SK-N-MC (cell line): ENCODE results near the gene SLC13A4.

Source experiments
- DNase-seq: peaks from one replicate; pipeline ENCODE4 v3.0.0-alpha.2; 2011; ENCODE audit warnings: low read depth, low spot score
- H3K27ac ChIP-seq: fragments of 200-600 bp; sonication (generic); 2 replicates; pipeline ENCODE4 v1.5.1; 2016; ENCODE audit warnings: mixed run types
- H3K36me3 ChIP-seq: fragments of 200-600 bp; sonication (generic); 2 replicates; pipeline ENCODE4 v1.6.1; 2017; ENCODE audit warnings: antibody characterized with exemption, low read length, mixed read lengths; ENCODE audit not compliant: insufficient read depth
- H3K4me3 ChIP-seq: fragments of 200-600 bp; sonication (generic); 2 replicates; pipeline ENCODE4 v1.5.1; 2016
- H3K9ac ChIP-seq: fragments of 200-600 bp; sonication (generic); 2 replicates; pipeline ENCODE4 v1.8.0; 2017; ENCODE audit warnings: mixed run types, mixed read lengths; ENCODE audit not compliant: insufficient read length
- H3K9me3 ChIP-seq: fragments of 200-600 bp; sonication (generic); 2 replicates; pipeline ENCODE4 v1.6.1; 2017; ENCODE audit warnings: low read depth, mild to moderate bottlenecking, antibody characterized with exemption, low read length, moderate library complexity, mixed read lengths
- EZH2 ChIP-seq: fragments of 200-600 bp; sonication (generic); IDR thresholded peaks from one replicate; pipeline ENCODE4 v1.6.1; 2017; ENCODE audit warnings: antibody characterized with exemption
- FOXP2 ChIP-seq: optimal IDR thresholded peaks from 2 replicates; pipeline ENCODE3; 2011; ENCODE audit warnings: mild to moderate bottlenecking, moderate library complexity; ENCODE audit not compliant: insufficient read depth; ENCODE audit errors: extremely low read length, control extremely low read depth
- POLR2AphosphoS5 ChIP-seq: IDR thresholded peaks from 2 replicates; pipeline ENCODE4 v1.6.1; 2012; ENCODE audit warnings: mild to moderate bottlenecking, low read depth, low read length, borderline replicate concordance

Gene SLC13A4

DNA sequence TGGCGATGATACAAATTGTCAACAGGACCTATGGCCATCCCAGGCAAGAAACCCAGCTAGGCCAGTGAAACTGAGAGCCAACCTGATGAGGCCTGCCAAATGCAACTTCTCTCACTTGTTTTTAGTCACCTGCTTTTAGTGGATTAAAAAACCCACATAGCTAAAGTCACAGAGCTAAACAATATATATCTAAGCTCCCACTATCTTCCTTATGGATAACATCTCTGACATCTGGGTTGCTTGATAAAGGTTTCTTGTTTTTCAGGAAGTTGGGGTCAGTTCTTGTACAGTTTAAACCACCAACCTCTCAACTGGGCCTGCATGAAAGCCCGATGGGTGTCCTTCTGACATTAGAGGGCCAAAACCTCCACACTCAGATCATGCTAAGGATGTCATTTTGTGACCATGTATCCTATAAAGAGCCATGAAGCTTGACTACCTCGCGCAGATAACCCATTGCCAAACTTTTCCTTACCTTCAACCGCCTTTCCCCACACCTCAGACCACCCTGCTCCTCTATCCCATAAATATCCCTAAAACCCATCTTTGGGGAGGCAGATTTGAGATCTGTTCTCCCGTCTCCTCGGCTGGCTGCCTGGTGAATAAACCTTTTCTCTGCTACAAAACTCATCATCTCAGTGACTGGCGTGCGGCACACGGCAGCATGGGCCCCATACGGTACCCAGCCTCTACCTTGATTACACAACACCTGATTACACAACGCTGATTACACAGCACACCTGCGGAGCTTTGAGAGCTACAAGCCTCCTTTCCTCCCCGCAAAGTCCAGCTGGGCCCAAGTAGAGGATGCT lies 66.5 kb downstream of the SLC13A4 start:
- Histone ChIP-seq H3K9ac (peak overlapping the region; percentile 71), H3K36me3 (peaks cover 14% of the 10 kb centered on the region), H3K9me3 (no peaks in the 10 kb centered on the region), H3K4me3 (peak overlapping the region; percentile 100), H3K27ac (0 out of 2 replicates have a peak overlapping the region, but pooled peaks have one; percentile 23)
- DNase-seq: no peak
- no peak for TF ChIP-seq EZH2
- no peak for TF ChIP-seq FOXP2

DNA sequence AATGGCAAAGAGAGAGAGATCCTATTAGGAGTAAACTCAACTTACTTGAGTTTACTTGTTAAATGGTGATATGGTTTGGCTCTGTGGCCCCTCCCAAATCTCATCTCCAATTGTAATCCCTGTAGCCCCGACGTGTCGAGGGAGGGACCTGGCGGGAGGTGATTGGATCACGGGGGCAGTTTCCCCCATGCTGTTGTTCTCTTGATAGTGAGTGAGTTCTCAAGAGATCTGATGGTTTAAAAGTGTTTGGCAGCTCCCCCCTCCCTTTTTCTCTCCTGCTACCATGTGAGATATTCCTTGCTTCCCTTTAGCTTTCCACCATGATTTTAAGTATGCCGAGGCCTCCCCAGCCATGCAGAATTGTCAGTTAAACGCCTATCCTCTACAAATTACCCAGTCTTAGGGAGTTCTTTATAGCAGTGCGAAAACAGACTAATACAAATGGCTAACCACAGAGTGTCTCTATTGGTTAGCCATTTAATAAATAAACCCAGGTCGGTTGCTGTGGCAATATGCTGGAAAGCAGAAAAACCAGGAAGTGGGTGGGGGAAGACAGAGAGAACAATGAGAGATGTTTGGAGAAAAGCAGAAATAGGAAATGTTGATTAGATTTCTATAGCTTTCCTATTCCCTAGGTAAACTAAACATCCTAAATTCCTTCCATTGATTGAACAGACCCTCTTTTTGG lies 68.7 kb downstream of the SLC13A4 start:
- DNase-seq: no peak
- TF ChIP-seq EZH2 (no peak), FOXP2 (no peak), POLR2AphosphoS5 (no peak)
- Histone ChIP-seq H3K9me3 (no peaks in the 10 kb centered on the region), H3K4me3 (no peak overlapping the region), H3K9ac (no peak overlapping the region), H3K27ac (no peak overlapping the region), H3K36me3 (no peaks in the 10 kb centered on the region; the same call in 1 of the 2 replicates)

DNA sequence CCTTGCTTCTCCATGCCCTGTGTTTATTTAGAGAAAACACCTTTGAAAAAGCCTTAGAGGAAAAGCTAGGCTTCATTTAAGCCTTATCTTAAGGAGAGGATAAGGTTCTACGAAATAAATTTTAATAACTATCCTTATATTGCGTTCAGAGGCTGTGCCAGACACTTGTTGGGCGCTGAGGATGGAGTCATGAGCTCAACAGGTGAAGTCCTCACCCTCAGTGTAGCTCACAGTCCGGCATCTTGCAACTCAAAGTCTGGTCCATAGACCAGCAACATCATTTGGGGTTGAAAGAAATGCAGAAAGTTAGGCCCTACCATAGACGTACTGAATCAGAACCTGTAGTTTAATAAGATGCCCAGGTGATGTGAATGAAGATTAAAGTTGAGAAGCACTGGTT lies 69.4 kb downstream of the SLC13A4 start:
- Histone ChIP-seq H3K36me3 (no peaks in the 10 kb centered on the region), H3K9ac (no peak overlapping the region), H3K27ac (no peak overlapping the region), H3K4me3 (no peak overlapping the region), H3K9me3 (no peaks in the 10 kb centered on the region)
- TF ChIP-seq FOXP2: no peak
- no peak for TF ChIP-seq EZH2
- TF ChIP-seq POLR2AphosphoS5: no peak
- no peak for DNase-seq

DNA sequence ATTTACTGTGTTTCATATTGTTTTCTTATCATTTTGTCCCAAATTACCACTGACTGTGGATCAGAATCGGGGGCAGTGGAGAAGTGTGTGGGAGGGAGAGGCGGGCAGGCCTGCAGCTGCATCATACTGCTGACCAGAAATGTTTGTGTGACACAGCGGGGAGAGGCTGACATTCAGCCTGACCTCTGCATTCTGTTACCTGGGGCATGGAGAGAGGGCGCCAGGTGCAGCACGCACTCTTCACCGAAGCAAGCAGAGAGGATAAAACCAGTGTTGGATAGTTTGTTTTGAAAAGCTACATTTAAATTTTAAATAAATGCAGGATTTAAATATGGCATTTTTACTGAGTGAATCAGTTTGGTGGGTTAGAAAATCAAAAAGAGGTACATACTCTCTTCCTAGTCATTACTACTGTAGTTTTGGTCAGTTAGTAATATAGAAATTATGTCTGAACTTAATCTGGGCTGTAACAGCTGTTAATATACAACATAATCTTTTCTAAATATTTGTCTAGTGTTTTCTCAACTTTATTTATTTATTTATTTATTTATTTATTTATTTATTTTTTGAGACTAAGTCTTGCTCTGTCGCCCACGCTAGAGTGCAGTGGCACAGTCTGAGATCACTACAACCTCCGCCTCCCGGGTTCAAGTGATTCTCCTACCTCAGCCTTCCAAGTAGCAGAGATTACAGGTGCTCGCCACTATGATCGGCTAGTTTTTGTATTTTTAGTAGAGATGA lies 74.5 kb downstream of the SLC13A4 start:
- Histone ChIP-seq H3K36me3 (peaks cover 7% of the 10 kb centered on the region), H3K4me3 (no peak overlapping the region), H3K9me3 (no peaks in the 10 kb centered on the region), H3K9ac (no peak overlapping the region), H3K27ac (peak overlapping the region; percentile 25; the same call in 1 of the 2 replicates)
- TF ChIP-seq POLR2AphosphoS5 (no peak), EZH2 (no peak), FOXP2 (no peak)
- no peak for DNase-seq

DNA sequence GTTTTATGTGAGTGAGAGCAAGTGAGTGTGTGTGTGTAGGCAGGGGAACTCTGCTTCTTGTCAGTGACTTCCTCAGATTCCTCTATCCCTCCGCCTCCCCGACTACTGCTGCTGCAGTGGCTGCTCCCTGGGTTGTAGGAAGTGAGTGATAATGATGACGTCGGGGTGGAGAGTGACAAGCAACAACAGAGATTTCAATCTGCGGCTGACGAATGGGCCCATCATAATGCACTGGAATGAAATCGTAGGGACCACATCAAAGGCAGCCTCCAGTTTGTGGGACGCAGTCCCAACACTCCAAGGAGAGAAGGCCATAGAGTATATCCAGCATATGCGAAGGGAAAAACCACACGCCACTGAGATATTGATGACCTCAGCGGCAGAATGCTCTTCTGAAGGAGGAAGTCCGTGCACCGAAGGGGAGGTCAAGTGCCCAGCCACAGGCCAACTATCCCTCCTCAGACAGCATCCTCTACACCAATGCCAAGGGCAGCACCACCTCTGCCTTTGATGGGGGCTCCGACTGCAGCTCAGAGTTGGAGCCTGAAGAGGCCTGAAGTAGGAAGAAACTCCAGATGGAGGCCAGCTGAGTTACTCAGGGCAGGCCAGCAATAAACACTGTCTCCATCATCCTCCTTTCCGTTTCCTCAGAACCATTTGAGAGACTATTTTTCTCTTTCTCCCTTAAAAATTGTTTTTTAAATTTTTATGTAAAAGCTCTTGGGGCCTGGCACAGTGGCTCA lies 77.0 kb downstream of the SLC13A4 start:
- Histone ChIP-seq H3K36me3 (peaks cover 32% of the 10 kb centered on the region), H3K27ac (no peak overlapping the region)

DNA sequence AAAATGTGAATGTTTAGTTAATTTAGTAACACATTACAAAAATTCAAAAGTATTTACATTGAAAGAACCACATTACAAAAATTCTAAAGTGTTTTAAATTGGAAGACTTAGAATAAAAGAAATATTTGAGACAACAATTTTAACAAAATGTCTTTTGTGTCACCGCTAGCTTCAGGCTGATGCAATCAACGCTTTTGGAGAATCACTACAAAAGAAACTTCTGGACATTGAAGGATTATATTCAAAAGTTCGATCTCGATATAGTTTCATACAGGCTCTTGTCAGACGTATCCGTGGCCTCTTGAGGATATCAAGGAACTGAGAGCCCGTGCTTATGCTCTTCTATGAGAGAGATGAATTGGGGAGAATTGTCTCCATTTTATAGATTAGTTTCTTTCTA lies 79.8 kb downstream of the SLC13A4 start:
- Histone ChIP-seq H3K4me3 (no peak overlapping the region), H3K27ac (peak overlapping the region; percentile 74), H3K9me3 (no peaks in the 10 kb centered on the region), H3K36me3 (peaks cover 59% of the 10 kb centered on the region), H3K9ac (peak overlapping the region; percentile 26)
- no peak for DNase-seq
- no peak for TF ChIP-seq POLR2AphosphoS5
- no peak for TF ChIP-seq FOXP2
- no peak for TF ChIP-seq EZH2

More for the DNA sequence above, 77.0 kb downstream of the SLC13A4 start:
- H3K4me3 ChIP-seq: no peak overlapping the region
- DNase-seq: no peak
- TF ChIP-seq FOXP2 (no peak), POLR2AphosphoS5 (no peak), EZH2 (no peak)
- H3K9ac ChIP-seq: no peak overlapping the region
- no peaks in the 10 kb centered on the region for H3K9me3 ChIP-seq

DNA sequence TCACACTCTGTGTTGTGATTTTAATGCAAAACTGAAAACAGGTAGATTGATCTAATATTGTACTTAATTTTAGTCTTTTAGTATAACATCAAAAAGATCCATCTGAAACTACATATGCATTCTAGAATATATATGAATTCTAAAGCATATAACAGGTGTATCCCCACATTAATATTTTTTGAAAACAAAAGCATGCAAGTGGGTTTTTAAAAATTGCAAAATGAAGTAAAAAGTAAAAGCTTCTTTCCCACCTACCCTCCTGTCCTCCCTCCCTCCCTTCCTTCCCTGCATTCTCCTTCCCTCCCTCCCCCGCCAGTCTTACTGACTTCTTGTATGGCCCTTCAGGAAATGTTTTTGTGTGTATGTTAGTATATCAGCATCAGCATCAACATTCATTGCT lies 80.2 kb downstream of the SLC13A4 start:
- Histone ChIP-seq H3K9me3 (no peaks in the 10 kb centered on the region), H3K9ac (peak overlapping the region; percentile 26), H3K4me3 (no peak overlapping the region), H3K27ac (peak overlapping the region; percentile 74), H3K36me3 (peaks cover 64% of the 10 kb centered on the region)
- TF ChIP-seq POLR2AphosphoS5 (no peak), EZH2 (no peak)
- no peak for DNase-seq
